GM19035 (cell line): ENCODE results near the gene CTCFL.
"Not testable (repeated sequence)": the region's sequence is repeated elsewhere in the genome, so short reads cannot be mapped to it uniquely, and the experiment has no call there.

ENCODE experiments used
- ATAC-seq: cut with Tn5 transposase; IDR thresholded peaks from one replicate; pipeline ENCODE4 v1.9.1; 2021; ENCODE audit not compliant: unreplicated experiment

The CTCFL gene

GRCh38 chr20:57483287-57484050, 41.5 kb downstream of the CTCFL start:
- ATAC-seq: no peak

DNA sequence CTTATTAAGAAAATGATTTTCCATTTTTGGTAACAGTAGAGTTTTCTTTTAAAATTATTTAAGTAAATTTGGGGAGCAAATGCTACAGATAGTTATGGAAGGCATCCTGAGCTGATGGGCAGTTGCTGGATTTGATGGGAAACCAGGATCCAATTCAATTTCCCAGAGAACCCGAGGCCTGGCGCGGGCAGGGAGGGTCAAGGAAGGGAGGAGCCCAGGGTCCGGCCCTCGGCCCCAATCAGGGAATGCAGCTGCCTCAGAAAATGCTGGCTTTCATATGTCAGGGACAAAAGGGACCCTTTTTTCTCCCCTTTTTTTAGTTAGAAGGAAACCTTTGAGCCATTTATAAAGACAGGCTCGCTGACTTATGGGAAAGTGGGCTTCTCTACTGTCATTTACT, 42.1 kb downstream of the CTCFL start:
- no peak for ATAC-seq

DNA sequence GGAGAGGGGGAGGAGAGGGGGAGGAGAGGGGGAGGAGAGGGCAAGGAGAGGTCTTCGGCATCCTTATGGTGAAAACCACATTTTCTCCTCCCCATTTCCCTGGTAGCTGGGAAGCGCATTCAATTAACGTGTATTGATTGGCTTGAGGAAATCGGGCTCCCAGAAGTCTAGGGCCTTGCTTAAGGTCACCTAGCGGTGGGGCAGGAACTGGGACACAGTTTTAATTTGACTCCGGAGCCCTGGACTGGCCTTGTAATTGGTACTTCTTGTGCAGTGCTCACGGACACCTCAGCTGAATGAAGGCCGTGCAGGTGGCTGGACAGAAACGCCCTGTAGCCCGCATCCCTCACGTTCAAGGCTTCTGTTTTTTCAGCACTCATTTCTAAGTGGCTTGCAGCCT, 42.8 kb downstream of the CTCFL start:
- ATAC-seq: no peak

- peak; percentile 23 for ATAC-seq
These were observed 43.6 kb downstream of the CTCFL start for GRCh38 chr20:57481281-57481711.

GRCh38 chr20:57480444-57481160, 44.3 kb downstream of the CTCFL start:
- ATAC-seq: peak; percentile 69

DNA sequence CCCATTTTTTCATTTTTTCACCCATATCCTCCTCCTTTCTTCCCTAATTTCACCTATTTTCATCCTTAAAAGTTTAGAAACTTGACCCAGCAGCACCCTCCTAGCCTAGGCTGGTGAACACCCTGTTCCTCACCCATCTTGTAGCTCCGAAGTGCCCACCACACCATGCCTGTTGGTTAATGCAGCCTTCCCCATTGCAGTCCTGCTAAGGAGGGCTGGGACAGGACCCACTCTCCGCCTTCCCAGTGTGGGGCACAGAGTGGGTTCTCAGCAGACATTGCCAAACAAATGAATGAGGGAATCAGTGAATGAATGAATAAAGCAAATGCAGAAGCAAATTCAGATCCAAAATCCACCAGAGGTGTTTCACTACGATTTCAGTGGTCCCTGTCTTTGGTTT, 45.7 kb downstream of the CTCFL start:
- no peak for ATAC-seq

DNA sequence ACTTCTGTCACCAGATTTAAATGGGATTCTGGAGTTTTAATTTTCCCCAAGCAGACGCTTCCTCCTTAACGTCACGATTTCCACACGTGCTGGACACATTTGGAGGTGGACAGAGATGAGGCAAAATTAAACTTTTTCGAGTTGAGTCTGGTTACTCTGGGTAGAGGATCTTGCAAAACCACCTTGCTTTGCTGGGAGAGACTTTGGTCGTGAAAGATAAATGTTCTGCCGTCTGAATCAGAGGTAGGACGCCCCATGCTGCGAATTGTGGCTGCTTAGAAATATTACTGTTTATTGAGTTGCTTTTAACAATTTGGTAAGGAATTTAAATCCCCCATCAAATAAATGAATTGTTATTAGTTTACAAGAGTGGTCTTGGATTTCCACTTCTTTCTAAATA, 46.8 kb downstream of the CTCFL start:
- ATAC-seq: no peak

DNA sequence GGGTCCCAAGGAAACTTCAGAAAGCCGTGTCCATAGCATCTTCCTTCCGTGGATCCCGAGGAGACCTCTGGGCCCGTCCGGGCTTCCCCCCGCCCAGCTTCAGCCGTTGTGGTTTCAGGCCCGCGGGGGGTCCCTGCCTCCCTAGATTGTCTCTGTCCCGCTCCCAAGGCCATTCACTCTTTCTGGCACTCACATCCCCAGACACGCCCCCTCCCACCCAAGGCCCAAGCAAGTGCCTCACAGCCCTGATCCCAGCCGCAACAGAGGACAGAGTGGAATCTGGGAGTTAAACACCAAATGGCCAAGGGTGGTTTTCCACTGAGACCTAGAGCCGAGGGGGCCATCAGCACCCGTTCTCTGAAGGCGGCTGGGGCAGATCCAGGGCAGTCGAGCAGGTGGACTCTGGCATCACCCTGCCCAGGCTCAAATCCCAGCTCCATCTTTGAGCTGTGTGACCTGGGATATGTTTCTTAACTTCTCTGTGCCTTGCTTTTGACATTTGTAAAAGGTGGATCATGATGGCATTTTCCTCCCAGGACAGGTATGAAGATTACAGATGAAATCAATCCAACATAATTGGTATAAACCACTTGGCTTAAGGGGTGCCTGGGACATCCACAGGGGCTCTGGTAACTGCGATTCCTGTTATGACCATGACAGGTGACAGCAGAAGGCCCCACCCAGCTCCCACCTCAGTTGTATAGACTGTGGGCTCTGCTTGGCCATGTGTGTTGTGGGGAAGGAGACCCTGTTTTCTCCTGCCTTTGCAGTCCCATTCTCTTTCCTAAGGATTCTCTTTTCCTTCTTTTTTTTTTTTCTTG, 48.1 kb downstream of the CTCFL start:
- no peak for ATAC-seq

- ATAC-seq: peak; percentile 37
These were observed 48.8 kb downstream of the CTCFL start for GRCh38 chr20:57476084-57476526.

- ATAC-seq: peak; percentile 9
These were observed 49.4 kb downstream of the CTCFL start for GRCh38 chr20:57475388-57476083.

- no peak for ATAC-seq
These were observed 50.1 kb downstream of the CTCFL start for GRCh38 chr20:57474816-57475215.

DNA sequence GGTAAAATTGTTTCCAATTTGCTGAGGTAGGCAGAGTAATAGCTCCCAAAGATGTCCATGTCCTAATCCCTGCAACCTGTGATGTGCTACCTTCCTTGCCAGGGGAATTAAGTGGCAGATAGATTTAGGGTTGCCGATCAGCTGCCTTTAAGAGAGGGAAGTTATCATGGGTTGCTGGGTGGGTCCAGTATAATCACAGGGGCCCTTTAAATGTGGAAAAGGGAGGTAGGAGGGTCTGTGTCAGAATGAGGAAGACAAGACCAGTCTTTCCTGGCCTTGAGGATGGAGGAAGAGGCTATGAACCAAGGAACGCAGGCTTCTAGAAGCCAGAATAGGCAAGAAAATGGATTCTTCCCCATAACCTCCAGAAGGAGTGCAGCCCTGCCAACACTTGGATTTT, 50.7 kb downstream of the CTCFL start:
- ATAC-seq: no peak

- no peak for ATAC-seq
These were observed 51.5 kb downstream of the CTCFL start for GRCh38 chr20:57473246-57474048.

- ATAC-seq: not testable (repeated sequence)
These were observed 52.5 kb downstream of the CTCFL start for GRCh38 chr20:57472474-57472873.

DNA sequence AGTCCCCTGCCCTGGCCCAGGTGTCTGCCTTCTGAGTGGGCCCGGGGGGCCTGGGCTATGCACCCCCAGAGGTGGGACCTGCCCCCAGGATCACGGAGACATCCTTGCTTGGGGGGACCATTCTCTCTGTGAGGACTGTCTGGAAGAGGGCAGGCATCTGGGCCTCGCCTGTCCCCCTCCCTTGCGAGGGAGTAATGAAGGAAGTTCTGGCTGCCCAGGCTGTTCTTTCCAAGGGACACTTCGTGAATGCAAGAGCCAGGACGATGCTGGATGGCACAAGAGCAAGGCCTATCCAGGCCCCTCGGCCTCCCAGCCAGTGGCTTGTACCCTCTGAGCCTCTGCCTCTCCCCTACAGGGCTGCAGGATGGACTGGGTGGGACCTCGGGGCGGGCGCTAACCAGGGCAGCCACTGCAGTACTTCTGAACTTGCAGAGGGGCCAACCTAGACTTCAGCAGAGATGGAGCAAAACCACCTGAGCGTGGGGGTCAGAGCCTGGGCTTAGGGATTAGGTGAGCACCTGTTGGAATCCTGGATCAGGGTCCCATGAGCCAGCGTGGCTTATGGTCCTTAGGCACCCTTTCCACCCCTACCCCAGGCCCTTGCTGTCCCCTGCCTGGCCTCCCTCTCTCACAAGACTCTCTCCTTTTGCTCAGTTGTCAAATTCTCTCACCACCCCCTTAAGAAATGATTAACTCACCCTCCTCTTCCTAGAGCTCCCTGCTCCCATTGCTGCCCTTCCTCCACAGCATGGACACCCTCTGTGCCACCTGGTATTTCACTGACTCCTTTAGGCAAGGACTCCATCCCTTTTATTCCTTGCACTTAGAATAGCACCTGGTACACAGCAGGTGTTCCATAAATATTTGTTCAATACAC, 53.2 kb downstream of the CTCFL start:
- no peak for ATAC-seq

DNA sequence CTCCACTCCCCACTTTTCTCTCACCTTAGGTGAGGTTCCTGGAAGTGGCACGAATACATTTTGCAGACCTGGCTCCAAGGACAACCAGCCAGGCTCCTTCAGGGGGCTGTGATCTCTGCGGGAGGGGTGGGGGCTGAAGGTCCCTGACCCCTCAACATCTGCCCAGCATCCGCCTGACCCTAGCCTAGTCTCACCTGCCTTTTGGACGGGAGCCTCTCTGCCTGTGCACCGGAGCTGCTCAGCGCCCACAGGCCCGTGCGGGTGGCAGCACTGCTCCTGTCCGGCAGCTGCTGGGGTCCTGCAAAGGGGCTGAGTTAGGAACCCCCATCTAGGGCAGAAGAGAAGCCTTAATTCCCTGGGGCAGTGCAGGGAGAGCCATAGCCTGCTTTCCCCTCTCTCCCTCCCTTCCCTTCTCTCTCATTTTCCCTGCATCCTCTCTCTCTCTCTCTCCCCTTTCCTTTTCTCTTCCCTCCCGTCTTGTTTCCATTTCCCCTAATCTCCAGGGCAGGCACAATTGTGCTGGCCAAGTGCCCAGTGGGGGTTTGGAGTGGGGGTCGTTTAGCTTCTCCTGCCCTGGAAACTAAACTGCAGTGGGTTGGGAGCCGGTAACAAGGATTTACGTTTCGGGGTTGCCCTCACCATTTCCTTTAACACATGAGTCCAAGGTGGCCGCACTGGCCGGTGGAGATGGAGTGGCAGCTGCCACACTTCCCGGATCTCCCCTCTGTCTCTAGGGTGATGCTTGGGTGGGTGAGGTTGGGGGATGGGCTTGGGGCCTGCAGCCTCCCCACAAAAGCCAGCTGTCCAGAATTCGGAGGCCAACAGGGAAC, 54.1 kb downstream of the CTCFL start:
- ATAC-seq: no peak

DNA sequence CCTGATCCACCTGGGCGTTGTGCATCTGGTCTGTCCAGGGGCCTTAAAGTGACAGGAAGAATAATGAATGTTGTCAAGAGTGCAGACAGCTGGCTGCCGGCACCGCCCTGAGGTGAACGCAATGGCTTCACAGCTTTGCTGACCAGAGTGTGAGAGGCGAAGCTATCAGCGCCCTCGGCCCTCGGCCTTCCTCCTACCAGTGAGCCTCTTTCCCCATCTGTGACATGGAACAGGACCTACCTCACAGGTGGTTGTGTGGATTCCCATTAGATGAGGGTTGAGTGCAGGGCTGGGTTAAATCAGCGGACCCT, 54.8 kb downstream of the CTCFL start:
- ATAC-seq: no peak

- no peak for ATAC-seq
These were observed 55.3 kb downstream of the CTCFL start for GRCh38 chr20:57469418-57470211.
